Measurements from ENCODE around the gene PSMD11.
A peak's percentile ranks its signal among the peaks of the same experiment; 100 is the strongest.

PSMD11 gene

GRCh38 chr17:32527146-32527545 lies 82.8 kb downstream of the PSMD11 start:
- no peak for DNase-seq (ENCODE audit: insufficient read length, low spot score)
- FAIRE-seq, result no peak

- FAIRE-seq, result peak; percentile 23
- no peak for DNase-seq (ENCODE audit: insufficient read length, low spot score)
Observed at GRCh38 chr17:32528825-32529224, 84.5 kb downstream of the PSMD11 start.

- DNase-seq (ENCODE audit: insufficient read length, low spot score) (no peak), FAIRE-seq (no peak)
Observed at GRCh38 chr17:32529604-32530003, 85.3 kb downstream of the PSMD11 start.

All from HTR-8/SVneo (cell line).